NCI-H146 treated with DMSO at 0.1 percent for 48 hours (cell line): ENCODE measurements around the gene RNF141.
A peak's percentile ranks its signal among the peaks of the same experiment; 100 is the strongest.

ENCODE experiments used
- DNase-seq: peaks from one replicate; lab custom pipeline; 2025; ENCODE audit not compliant: unreplicated experiment; lab: John Stamatoyannopoulos, UW

RNF141 gene

GRCh38 chr11:10561947-10562346 is 21.0 kb upstream of the RNF141 start:
- DNase-seq = no peak

GRCh38 chr11:10561043-10561818 is 20.2 kb upstream of the RNF141 start:
- DNase-seq = no peak

- no peak for DNase-seq
These were observed 17.3 kb upstream of the RNF141 start for GRCh38 chr11:10558288-10558687.

GRCh38 chr11:10556590-10556989 is 15.6 kb upstream of the RNF141 start:
- DNase-seq = no peak

- no peak for DNase-seq
These were observed 10.9 kb upstream of the RNF141 start for GRCh38 chr11:10551845-10552352.

GRCh38 chr11:10551290-10551592 is 10.3 kb upstream of the RNF141 start:
- no peak for DNase-seq

- no peak for DNase-seq
These were observed 9.7 kb upstream of the RNF141 start for GRCh38 chr11:10550503-10551289.

- no peak for DNase-seq
These were observed 3.8 kb upstream of the RNF141 start for GRCh38 chr11:10544491-10545465.

GRCh38 chr11:10543782-10544181 is 2.8 kb upstream of the RNF141 start:
- no peak for DNase-seq

- DNase-seq = no peak
These were observed 1.8 kb upstream of the RNF141 start for GRCh38 chr11:10542776-10543175.

GRCh38 chr11:10541561-10541930 is 559 bp upstream of the RNF141 start:
- no peak for DNase-seq

GRCh38 chr11:10540546-10540914 is 457 bp downstream of the RNF141 start:
- peak; percentile 25 for DNase-seq

- peak; percentile 3 for DNase-seq
These were observed 1.6 kb downstream of the RNF141 start for GRCh38 chr11:10539339-10539738.

- no peak for DNase-seq
These were observed 2.1 kb downstream of the RNF141 start for GRCh38 chr11:10538924-10539323.

GRCh38 chr11:10537600-10537999 is 3.4 kb downstream of the RNF141 start:
- DNase-seq = no peak

GRCh38 chr11:10534316-10534715 is 6.7 kb downstream of the RNF141 start:
- no peak for DNase-seq

GRCh38 chr11:10533323-10533722 is 7.7 kb downstream of the RNF141 start:
- DNase-seq = no peak

- no peak for DNase-seq
These were observed 8.5 kb downstream of the RNF141 start for GRCh38 chr11:10532526-10532925.

GRCh38 chr11:10529279-10529678 is 11.7 kb downstream of the RNF141 start:
- no peak for DNase-seq

GRCh38 chr11:10528121-10528520 is 12.9 kb downstream of the RNF141 start:
- no peak for DNase-seq
